Parathyroid adenoma (tissue), 2 donors: Measurements from ENCODE around the gene APOA1.
"Not testable (repeated sequence)": the region's sequence is repeated elsewhere in the genome, so short reads cannot be mapped to it uniquely, and the experiment has no call there.

ENCODE experiments used
- H2AFZ ChIP-seq: fragments of 300-600 bp; sonication (generic); one replicate; pipeline ENCODE4 v1.7.0; 2017; ENCODE audit warnings: antibody characterized with exemption, mild to moderate bottlenecking
- H3K27ac ChIP-seq: fragments of 300-600 bp; sonication (generic); one replicate; pipeline ENCODE4 v1.7.0; 2017
- H3K27me3 ChIP-seq: fragments of 300-600 bp; sonication (generic); one replicate; pipeline ENCODE4 v1.7.0; 2017; ENCODE audit warnings: low read length; ENCODE audit not compliant: control insufficient read depth, insufficient read depth
- H3K36me3 ChIP-seq: fragments of 300-600 bp; sonication (generic); one replicate; pipeline ENCODE4 v1.7.0; 2017; ENCODE audit warnings: low read length; ENCODE audit not compliant: control insufficient read depth, insufficient read depth
- H3K4me1 ChIP-seq: fragments of 300-600 bp; sonication (generic); one replicate; pipeline ENCODE4 v1.7.0; 2017; ENCODE audit warnings: control low read depth
- H3K4me2 ChIP-seq: fragments of 300-600 bp; sonication (generic); one replicate; pipeline ENCODE4 v1.7.0; 2017; ENCODE audit warnings: low read length
- H3K4me3 ChIP-seq: fragments of 300-600 bp; sonication (generic); one replicate; pipeline ENCODE4 v1.7.0; 2017; ENCODE audit warnings: low read depth, low read length
- H3K79me2 ChIP-seq: fragments of 300-600 bp; sonication (generic); one replicate; pipeline ENCODE4 v1.7.0; 2017; ENCODE audit warnings: control low read depth
- H3K9ac ChIP-seq: fragments of 300-600 bp; sonication (generic); one replicate; pipeline ENCODE4 v1.7.0; 2017; ENCODE audit warnings: mild to moderate bottlenecking
- H3K9me3 ChIP-seq: fragments of 300-600 bp; sonication (generic); one replicate; pipeline ENCODE4 v1.7.0; 2017; ENCODE audit warnings: low read length; ENCODE audit not compliant: control insufficient read depth
- CTCF ChIP-seq: fragments of 300-600 bp; sonication (generic); IDR thresholded peaks from one replicate; pipeline ENCODE4 v1.7.0; 2017; ENCODE audit warnings: antibody characterized with exemption, mild to moderate bottlenecking
- donor health status: primary hyperparathyroidism.

Gene APOA1

DNA sequence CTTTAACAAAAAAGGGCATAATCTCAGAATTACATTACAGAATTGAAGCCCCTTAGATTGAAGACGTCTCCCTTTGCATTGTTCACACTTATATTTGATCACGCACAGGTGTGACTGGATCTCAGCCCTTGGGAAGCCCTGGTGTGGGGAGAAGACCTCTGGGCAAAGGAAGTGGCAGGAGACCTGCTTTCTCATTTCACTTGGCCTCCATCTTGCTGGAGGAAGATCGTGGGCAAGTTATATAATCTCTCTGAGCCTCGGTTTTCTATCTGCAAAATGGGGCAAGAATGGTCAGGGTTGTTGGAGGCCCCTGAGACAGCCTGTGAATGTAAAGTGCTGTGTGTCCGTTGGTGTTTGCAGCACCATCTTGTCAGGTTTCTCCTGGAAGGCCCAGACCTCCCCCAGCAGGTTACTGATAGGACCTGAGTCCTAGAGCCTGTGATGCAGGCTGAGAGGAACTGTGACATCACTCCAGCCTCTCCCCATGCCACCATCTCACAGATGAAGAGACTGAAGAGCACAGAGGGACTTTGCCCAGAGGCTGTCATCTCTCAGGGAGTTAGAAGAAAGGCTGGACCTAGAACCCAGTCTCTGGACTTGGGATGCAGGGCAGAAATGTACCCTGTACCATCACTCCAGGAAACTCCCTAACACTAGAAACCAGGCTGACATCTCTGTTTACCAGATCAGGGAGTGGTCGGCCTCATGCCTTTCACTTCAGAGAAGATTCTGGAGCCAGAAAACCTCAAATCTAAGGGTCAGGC is 1.1 kb upstream of the APOA1 start:
- no peaks in the 10 kb centered on the region for H3K9me3 ChIP-seq
- H3K79me2 ChIP-seq, result no peaks in the 10 kb centered on the region
- H3K4me3 ChIP-seq, result no peak overlapping the region
- no peaks in the 10 kb centered on the region for H3K4me1 ChIP-seq
- H3K9ac ChIP-seq, result no peak overlapping the region
- no peak for TF ChIP-seq CTCF
- no peaks in the 10 kb centered on the region for H3K27me3 ChIP-seq
- no peak overlapping the region for H3K4me2 ChIP-seq
- H3K27ac ChIP-seq, result no peak overlapping the region
- no peak overlapping the region for H2AFZ ChIP-seq
- no peaks in the 10 kb centered on the region for H3K36me3 ChIP-seq

DNA sequence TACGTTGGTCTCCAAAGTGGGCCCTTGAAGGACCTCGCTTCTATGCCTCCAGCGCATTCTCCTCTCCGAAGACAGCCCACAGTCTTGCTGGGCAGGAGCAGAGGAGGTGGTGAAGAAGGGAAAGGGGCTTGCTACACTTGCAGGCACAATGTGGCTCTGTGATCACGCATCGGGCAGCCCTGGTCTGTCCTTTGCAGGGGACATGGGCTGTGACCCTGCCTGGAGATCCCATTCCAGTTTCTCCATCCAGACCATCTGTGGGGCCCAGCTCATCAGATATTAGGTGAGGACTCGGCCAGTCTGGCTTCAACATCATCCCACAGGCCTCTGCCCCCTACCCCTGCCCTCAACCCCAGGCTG is 810 bp downstream of the APOA1 start:
- Histone ChIP-seq H3K4me1 (no peaks in the 10 kb centered on the region), H3K9ac (no peak overlapping the region), H3K36me3 (no peaks in the 10 kb centered on the region), H3K79me2 (no peaks in the 10 kb centered on the region), H2AFZ (no peak overlapping the region), H3K4me2 (no peak overlapping the region), H3K27me3 (no peaks in the 10 kb centered on the region), H3K27ac (no peak overlapping the region), H3K4me3 (no peak overlapping the region), H3K9me3 (no peaks in the 10 kb centered on the region)
- no peak for TF ChIP-seq CTCF

DNA sequence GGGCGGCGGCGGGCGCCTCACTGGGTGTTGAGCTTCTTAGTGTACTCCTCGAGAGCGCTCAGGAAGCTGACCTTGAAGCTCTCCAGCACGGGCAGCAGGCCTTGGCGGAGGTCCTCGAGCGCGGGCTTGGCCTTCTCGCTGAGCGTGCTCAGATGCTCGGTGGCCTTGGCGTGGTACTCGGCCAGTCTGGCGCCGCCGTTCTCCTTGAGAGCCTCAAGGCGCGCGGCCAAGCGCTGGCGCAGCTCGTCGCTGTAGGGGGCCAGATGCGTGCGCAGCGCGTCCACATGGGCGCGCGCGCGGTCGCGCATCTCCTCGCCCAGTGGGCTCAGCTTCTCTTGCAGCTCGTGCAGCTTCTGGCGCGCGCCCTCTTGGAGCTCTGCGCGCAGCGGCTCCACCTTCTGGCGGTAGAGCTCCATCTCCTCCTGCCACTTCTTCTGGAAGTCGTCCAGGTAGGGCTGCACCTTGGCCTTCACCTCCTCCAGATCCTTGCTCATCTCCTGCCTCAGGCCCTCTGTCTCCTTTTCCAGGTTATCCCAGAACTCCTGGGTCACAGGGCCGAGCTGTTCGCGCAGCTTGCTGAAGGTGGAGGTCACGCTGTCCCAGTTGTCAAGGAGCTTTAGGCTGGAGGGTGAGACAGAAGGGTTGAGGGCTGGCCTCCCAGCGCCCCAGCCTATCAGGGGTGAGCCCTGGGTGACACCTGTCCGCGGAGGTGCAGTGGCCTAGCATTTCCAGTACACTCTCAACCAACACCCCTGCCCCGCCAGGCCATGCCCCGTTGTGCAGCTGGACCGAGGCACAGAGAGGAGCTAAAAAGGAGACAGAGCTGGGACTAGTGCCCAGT is 1.4 kb downstream of the APOA1 start:
- Histone ChIP-seq H3K9ac (no peak overlapping the region), H3K4me2 (peak overlapping the region; percentile 50), H3K27ac (peak overlapping the region; percentile 47), H3K4me3 (no peak overlapping the region), H3K36me3 (no peaks in the 10 kb centered on the region), H3K9me3 (no peaks in the 10 kb centered on the region), H3K79me2 (no peaks in the 10 kb centered on the region), H2AFZ (peak overlapping the region; percentile 45), H3K27me3 (no peaks in the 10 kb centered on the region), H3K4me1 (no peaks in the 10 kb centered on the region)
- TF ChIP-seq CTCF, result peak; percentile 33

- H3K9ac ChIP-seq, result no peak overlapping the region
- no peak for TF ChIP-seq CTCF
- H3K27ac ChIP-seq, result peak overlapping the region; percentile 47
Observed at GRCh38 chr11:116835042-116835772, 2.2 kb downstream of the APOA1 start.

DNA sequence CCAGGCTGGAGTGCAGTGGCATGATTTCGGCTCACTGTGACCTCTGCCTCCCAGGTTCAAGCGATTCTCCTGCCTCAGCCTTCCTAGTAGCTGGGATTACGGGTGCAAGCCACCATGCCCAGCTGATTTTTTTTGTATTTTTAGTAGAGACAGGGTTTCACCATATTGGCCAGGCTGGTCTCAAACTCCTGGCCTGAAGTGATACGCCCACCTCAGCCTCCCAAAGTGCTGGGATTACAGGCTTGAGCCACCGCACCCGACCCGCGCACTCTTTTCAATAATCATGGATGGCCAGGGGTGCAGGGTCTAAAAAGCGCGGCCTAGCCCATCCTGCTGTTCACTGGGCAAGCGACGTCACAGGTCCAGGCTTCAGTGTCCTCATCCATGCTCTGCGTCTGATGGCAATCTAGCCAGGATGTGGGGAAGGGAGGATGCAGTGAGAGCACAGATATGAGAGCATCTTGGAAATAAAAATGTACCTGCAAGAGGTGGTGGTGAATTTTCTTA is 2.8 kb downstream of the APOA1 start:
- H3K27me3 ChIP-seq, H3K36me3 ChIP-seq, H3K79me2 ChIP-seq, H3K4me2 ChIP-seq, H3K9me3 ChIP-seq, H3K27ac ChIP-seq, H2AFZ ChIP-seq, H3K4me1 ChIP-seq, H3K4me3 ChIP-seq, H3K9ac ChIP-seq: not testable (repeated sequence)

More at GRCh38 chr11:116835042-116835772, 2.2 kb downstream of the APOA1 start:
- peak overlapping the region; percentile 45 for H2AFZ ChIP-seq
- H3K4me3 ChIP-seq, result no peak overlapping the region
- H3K36me3 ChIP-seq, result no peaks in the 10 kb centered on the region
- H3K27me3 ChIP-seq, result no peaks in the 10 kb centered on the region
- no peaks in the 10 kb centered on the region for H3K4me1 ChIP-seq
- peak overlapping the region; percentile 50 for H3K4me2 ChIP-seq
- no peaks in the 10 kb centered on the region for H3K9me3 ChIP-seq
- H3K79me2 ChIP-seq, result no peaks in the 10 kb centered on the region
